M059J (cell line): ENCODE results near the gene MPP3. TPM values are rescaled to one million over a fixed set of nuclear protein-coding genes. Genes with fewer than 3 reads are reported as not detected.

ENCODE experiments used
- total RNA-seq: library from RNA; depleted of rRNA; stranded (reverse); fragments of >200 nt; shearing (Covaris generic); gene quantifications from 2 replicates; pipeline ENCODE4 v1.2.3, GENCODE V29; 2014; rRNA removed

MPP3 gene
- total RNA-seq, 1 experiment from 2014 or later: 5.1 TPM

Other genes with a start within 250 kb of the MPP3 start
- not detected in 2 replicates for gene MEOX1, start 171.2 kb downstream of the MPP3 start, total RNA-seq
- not detected in 2 replicates for gene SOST, start 74.4 kb downstream of the MPP3 start, total RNA-seq
- 37.7 and 51.5 TPM in 2 replicates for gene DUSP3, start 54.2 kb downstream of the MPP3 start, total RNA-seq
- gene CFAP97D1, start 52.7 kb downstream of the MPP3 start, total RNA-seq: not detected in 2 replicates
- gene CD300LG, start 14.0 kb upstream of the MPP3 start, total RNA-seq: not detected in 2 replicates
- 2.5 and 4.4 TPM in 2 replicates for gene MPP2, start 74.4 kb upstream of the MPP3 start, total RNA-seq
- gene PPY, start 109.3 kb upstream of the MPP3 start, total RNA-seq: not detected in 2 replicates
- not detected in 2 replicates for gene PYY, start 120.8 kb upstream of the MPP3 start, total RNA-seq
- 0.99 and 3.7 TPM in 2 replicates for gene NAGS, start 171.5 kb upstream of the MPP3 start, total RNA-seq
- gene TMEM101, start 181.8 kb upstream of the MPP3 start, total RNA-seq: 40.0 and 41.3 TPM in 2 replicates
- 112 and 121 TPM in 2 replicates for gene LSM12, start 233.5 kb upstream of the MPP3 start, total RNA-seq
- gene G6PC3, start 237.6 kb upstream of the MPP3 start, total RNA-seq: 63.5 and 66.4 TPM in 2 replicates